Natural killer cell (primary cell): ENCODE data around the gene GNGT1. TPM values are rescaled to one million over a fixed set of nuclear protein-coding genes. Genes with fewer than 3 reads are reported as not detected.

Experiments
- ATAC-seq, 3 donors: fragments of 150-1000 bp in 2 of 3; fragments of 200-7000 bp in 1 of 3; cut with Tn5 transposase; 1 replicate in 1 of 3; 2 replicates in 2 of 3; pipeline ENCODE4 v1.10.0; 2021; ENCODE audit warnings: mild to moderate bottlenecking in 2 of 3, moderate library complexity in 2 of 3
- DNase-seq, 2 donors: peaks; one replicate each; pipeline versions ENCODE4 v3.0.0 to v3.0.0-alpha.2; 2013 to 2021; ENCODE audit warnings: mixed read lengths in 1 of 2
- H3K27ac ChIP-seq: one replicate; pipeline ENCODE4 v1.5.1; 2013; ENCODE audit warnings: mild to moderate bottlenecking, low read length
- H3K27me3 ChIP-seq: one replicate; pipeline ENCODE4 v1.6.1; 2013; ENCODE audit warnings: low read length; ENCODE audit not compliant: control insufficient read depth, insufficient read depth
- H3K36me3 ChIP-seq: one replicate; pipeline ENCODE4 v1.6.1; 2013; ENCODE audit warnings: low read length; ENCODE audit not compliant: control insufficient read depth, insufficient read depth
- H3K4me1 ChIP-seq: one replicate; pipeline ENCODE4 v1.6.1; 2013; ENCODE audit warnings: low read length; ENCODE audit not compliant: control insufficient read depth, insufficient read depth
- H3K4me3 ChIP-seq: one replicate; pipeline ENCODE4 v1.5.1; 2013; ENCODE audit warnings: low read length
- H3K9me3 ChIP-seq: one replicate; pipeline ENCODE4 v1.6.1; 2013; ENCODE audit warnings: low read length; ENCODE audit not compliant: control insufficient read depth, insufficient read depth
- H3K27ac Mint-ChIP-seq, 2 donors: one replicate each; pipeline ENCODE4 v1.8.0; 2022; ENCODE audit warnings: mild to moderate bottlenecking in 2 of 2, mixed read lengths in 2 of 2, moderate library complexity in 1 of 2
- H3K27me3 Mint-ChIP-seq, 2 donors: one replicate each; pipeline ENCODE4 v1.8.0; 2022; ENCODE audit warnings: low read depth in 2 of 2, mixed read lengths in 2 of 2
- H3K36me3 Mint-ChIP-seq: one replicate; pipeline ENCODE4 v1.8.0; 2022; ENCODE audit warnings: mixed read lengths
- H3K4me1 Mint-ChIP-seq, 2 donors: one replicate each; pipeline ENCODE4 v1.8.0; 2022; ENCODE audit warnings: mixed read lengths in 2 of 2
- H3K4me3 Mint-ChIP-seq: one replicate; pipeline ENCODE4 v1.8.0; 2022; ENCODE audit warnings: mild to moderate bottlenecking, moderate library complexity, mixed read lengths
- H3K9me3 Mint-ChIP-seq, 2 donors: one replicate each; pipeline ENCODE4 v1.8.0; 2022; ENCODE audit warnings: mixed read lengths in 2 of 2
- CTCF ChIP-seq: fragments of 200-600 bp; IDR thresholded peaks from one replicate; pipeline ENCODE4 v1.8.0; 2022; ENCODE audit warnings: antibody characterized with exemption
- WGBS: methylation state at CpG from one replicate; pipeline ENCODE4 v1.1.7; 2013; ENCODE audit warnings: missing lambda C conversion rate; ENCODE audit not compliant: insufficient coverage; 5-methylcytosine and 5-hydroxymethylcytosine counted together
- intact Hi-C: fragments of 100-400 bp; cut with micrococcal nuclease; formaldehyde crosslinking; loops from one replicate; pipeline ENCODE4 v1.14.2; 2022
- total RNA-seq, 4 donors: library from RNA; stranded (reverse); fragments of 120-200 nt in 1 of 4; gene quantifications; one replicate each; pipeline versions ENCODE4 v1.2.3 to v1.2.4, GENCODE V29; 2013 to 2022

Gene GNGT1
- total RNA-seq, 3 donors from 2014 or later (not counting 1 experiment from before 2014, with no cell fraction given): not detected

- DNase-seq: no peak
- no peak for ATAC-seq
- 81% methylated on average over 2 of the region's 3 CpGs for WGBS
- H3K4me3 ChIP-seq: no peak overlapping the region
- Mint-ChIP-seq H3K4me3 (no peak overlapping the region), H3K27me3 (peaks cover 0 to 18% of the 10 kb centered on the region in 2 donors), H3K9me3 (no peaks in the 10 kb centered on the region), H3K36me3 (no peaks in the 10 kb centered on the region), H3K27ac (no peak overlapping the region), H3K4me1 (no peaks in the 10 kb centered on the region)
- H3K36me3 ChIP-seq: no peaks in the 10 kb centered on the region
- TF ChIP-seq CTCF: no peak
- H3K27ac ChIP-seq: no peak overlapping the region
- H3K9me3 ChIP-seq: no peaks in the 10 kb centered on the region
- intact Hi-C loops: no loop called here
- no peaks in the 10 kb centered on the region for H3K27me3 ChIP-seq
- no peaks in the 10 kb centered on the region for H3K4me1 ChIP-seq
Measured at GRCh38 chr7:93958651-93959050, 52.3 kb downstream of the GNGT1 start.

Other genes with a start within 250 kb of the GNGT1 start
- gene TFPI2, start 15.8 kb upstream of the GNGT1 start, total RNA-seq: not detected
- 1 to 10 TPM in 2 of 3 donors, under 1 TPM in 1; 0.57 to 4.0 (median 1.5) TPM for gene GNG11, start 15.2 kb downstream of the GNGT1 start, total RNA-seq
- gene BET1, start 97.8 kb downstream of the GNGT1 start, total RNA-seq: 10 to 100 TPM; 13.1 to 14.0 (median 13.9) TPM